ENCODE results near the gene COLEC12.

DNA sequence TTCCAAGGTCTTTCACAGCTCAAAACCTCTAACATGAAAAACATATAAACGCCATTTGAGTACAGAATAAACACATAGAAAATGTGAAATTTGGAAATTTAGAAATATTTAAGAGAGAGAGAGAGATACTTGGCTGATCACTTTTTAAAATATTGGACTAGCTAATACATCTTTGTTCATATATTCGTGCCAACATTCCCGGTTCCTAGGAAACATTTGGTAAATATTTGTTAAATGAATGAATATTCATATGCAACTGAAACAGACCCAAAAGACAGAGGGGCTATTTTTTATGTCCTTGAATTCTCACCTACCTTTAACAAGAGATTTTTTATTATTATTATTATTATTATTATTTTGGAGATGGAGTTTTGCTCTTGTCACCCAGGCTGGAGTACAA is 8.3 kb upstream of the COLEC12 start:
- no peak for TF ChIP-seq POLR2A (IDR thresholded peaks at IDR 0.05)
- TF ChIP-seq, protein P1, sequence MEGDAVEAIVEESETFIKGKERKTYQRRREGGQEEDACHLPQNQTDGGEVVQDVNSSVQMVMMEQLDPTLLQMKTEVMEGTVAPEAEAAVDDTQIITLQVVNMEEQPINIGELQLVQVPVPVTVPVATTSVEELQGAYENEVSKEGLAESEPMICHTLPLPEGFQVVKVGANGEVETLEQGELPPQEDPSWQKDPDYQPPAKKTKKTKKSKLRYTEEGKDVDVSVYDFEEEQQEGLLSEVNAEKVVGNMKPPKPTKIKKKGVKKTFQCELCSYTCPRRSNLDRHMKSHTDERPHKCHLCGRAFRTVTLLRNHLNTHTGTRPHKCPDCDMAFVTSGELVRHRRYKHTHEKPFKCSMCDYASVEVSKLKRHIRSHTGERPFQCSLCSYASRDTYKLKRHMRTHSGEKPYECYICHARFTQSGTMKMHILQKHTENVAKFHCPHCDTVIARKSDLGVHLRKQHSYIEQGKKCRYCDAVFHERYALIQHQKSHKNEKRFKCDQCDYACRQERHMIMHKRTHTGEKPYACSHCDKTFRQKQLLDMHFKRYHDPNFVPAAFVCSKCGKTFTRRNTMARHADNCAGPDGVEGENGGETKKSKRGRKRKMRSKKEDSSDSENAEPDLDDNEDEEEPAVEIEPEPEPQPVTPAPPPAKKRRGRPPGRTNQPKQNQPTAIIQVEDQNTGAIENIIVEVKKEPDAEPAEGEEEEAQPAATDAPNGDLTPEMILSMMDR (IDR thresholded peaks at IDR 0.05), result no peak
